ENCODE measurements around the gene GAB2.
"Not testable (repeated sequence)": the region's sequence is repeated elsewhere in the genome, so short reads cannot be mapped to it uniquely, and the experiment has no call there.

GAB2 gene

GRCh38 chr11:78417175-78417887 lies at the start of gene GAB2:
GAB2 (minus strand) TSS chr11:78417820; CDS start chr11:78417720, 100 bp downstream.
- DNase-seq (ENCODE audit: low read depth in 2 of 2) = no peak

GRCh38 chr11:78467370-78467769 lies 49.8 kb upstream of the GAB2 start:
- no peak for DNase-seq (ENCODE audit: low read depth in 2 of 2)

- DNase-seq (ENCODE audit: low read depth in 2 of 2) = no peak
Observed at GRCh38 chr11:78465169-78465942, 47.7 kb upstream of the GAB2 start.

GRCh38 chr11:78464787-78465168 lies 47.2 kb upstream of the GAB2 start:
- not testable (repeated sequence) for DNase-seq (ENCODE audit: low read depth in 2 of 2)

- DNase-seq (ENCODE audit: low read depth in 2 of 2) = no peak
Observed at GRCh38 chr11:78460471-78460870, 42.9 kb upstream of the GAB2 start.

- no peak for DNase-seq (ENCODE audit: low read depth in 2 of 2)
Observed at GRCh38 chr11:78459738-78460137, 42.1 kb upstream of the GAB2 start.

- no peak for DNase-seq (ENCODE audit: low read depth in 2 of 2)
Observed at GRCh38 chr11:78457448-78457847, 39.8 kb upstream of the GAB2 start.

- DNase-seq (ENCODE audit: low read depth in 2 of 2) = no peak
Observed at GRCh38 chr11:78453140-78453935, 35.7 kb upstream of the GAB2 start.

GRCh38 chr11:78451371-78452150 lies 33.9 kb upstream of the GAB2 start:
- no peak for DNase-seq (ENCODE audit: low read depth in 2 of 2)

- no peak for DNase-seq (ENCODE audit: low read depth in 2 of 2)
Observed at GRCh38 chr11:78450866-78451265, 33.2 kb upstream of the GAB2 start.

- DNase-seq (ENCODE audit: low read depth in 2 of 2) = no peak
Observed at GRCh38 chr11:78449866-78450265, 32.2 kb upstream of the GAB2 start.

GRCh38 chr11:78446210-78446609 lies 28.6 kb upstream of the GAB2 start:
- DNase-seq (ENCODE audit: low read depth in 2 of 2) = no peak

GRCh38 chr11:78444726-78445125 lies 27.1 kb upstream of the GAB2 start:
- DNase-seq (ENCODE audit: low read depth in 2 of 2) = no peak

GRCh38 chr11:78441956-78442355 lies 24.3 kb upstream of the GAB2 start:
- no peak for DNase-seq (ENCODE audit: low read depth in 2 of 2)

- DNase-seq (ENCODE audit: low read depth in 2 of 2) = no peak
Observed at GRCh38 chr11:78438298-78438975, 20.8 kb upstream of the GAB2 start.

- no peak for DNase-seq (ENCODE audit: low read depth in 2 of 2)
Observed at GRCh38 chr11:78432956-78433355, 15.3 kb upstream of the GAB2 start.

- no peak for DNase-seq (ENCODE audit: low read depth in 2 of 2)
Observed at GRCh38 chr11:78432058-78432515, 14.5 kb upstream of the GAB2 start.

GRCh38 chr11:78429660-78430059 lies 12.0 kb upstream of the GAB2 start:
- no peak for DNase-seq (ENCODE audit: low read depth in 2 of 2)

- DNase-seq (ENCODE audit: low read depth in 2 of 2) = no peak
Observed at GRCh38 chr11:78429209-78429608, 11.6 kb upstream of the GAB2 start.

- no peak for DNase-seq (ENCODE audit: low read depth in 2 of 2)
Observed at GRCh38 chr11:78428773-78429172, 11.2 kb upstream of the GAB2 start.

- no peak for DNase-seq (ENCODE audit: low read depth in 2 of 2)
Observed at GRCh38 chr11:78428266-78428636, 10.6 kb upstream of the GAB2 start.

Data from activated CD4-positive, alpha-beta T cell treated with anti-CD3 and anti-CD28 coated beads for 24 hours (primary cell).